Stimulated activated CD8-positive, alpha-beta memory T cell treated with anti-CD3 and anti-CD28 coated beads, Interleukin-12 subunit alpha, Interleukin-12 subunit beta, amount 100 ng/mL, for 1 hour (primary cell): ENCODE results near the gene DAAM1.

Experiments
- DNase-seq: peaks from one replicate; pipeline ENCODE4 v3.0.0-alpha.2; 2020; ENCODE audit warnings: low read depth

DAAM1 gene

GRCh38 chr14:59221568-59221967, 33.1 kb downstream of the DAAM1 start:
- no peak for DNase-seq

- DNase-seq = no peak
These were observed 35.9 kb downstream of the DAAM1 start for GRCh38 chr14:59224341-59224740.

- no peak for DNase-seq
These were observed 36.8 kb downstream of the DAAM1 start for GRCh38 chr14:59225281-59225680.

GRCh38 chr14:59228421-59228820, 40.0 kb downstream of the DAAM1 start:
- no peak for DNase-seq

GRCh38 chr14:59229653-59230406, 41.4 kb downstream of the DAAM1 start:
- DNase-seq = no peak

GRCh38 chr14:59236195-59236594, 47.7 kb downstream of the DAAM1 start:
- no peak for DNase-seq

GRCh38 chr14:59238216-59238615, 49.7 kb downstream of the DAAM1 start:
- no peak for DNase-seq

- DNase-seq = no peak
These were observed 50.6 kb downstream of the DAAM1 start for GRCh38 chr14:59239022-59239421.

- no peak for DNase-seq
These were observed 51.9 kb downstream of the DAAM1 start for GRCh38 chr14:59240356-59240755.

GRCh38 chr14:59241121-59241520, 52.7 kb downstream of the DAAM1 start:
- no peak for DNase-seq

- DNase-seq = no peak
These were observed 54.7 kb downstream of the DAAM1 start for GRCh38 chr14:59243174-59243573.

GRCh38 chr14:59244581-59244980, 56.1 kb downstream of the DAAM1 start:
- DNase-seq = no peak

- no peak for DNase-seq
These were observed 57.4 kb downstream of the DAAM1 start for GRCh38 chr14:59245809-59246295.

- no peak for DNase-seq
These were observed 58.1 kb downstream of the DAAM1 start for GRCh38 chr14:59246566-59246965.

- DNase-seq = no peak
These were observed 59.5 kb downstream of the DAAM1 start for GRCh38 chr14:59247801-59248584.

- no peak for DNase-seq
These were observed 60.6 kb downstream of the DAAM1 start for GRCh38 chr14:59249029-59249428.

GRCh38 chr14:59251811-59252771, 63.6 kb downstream of the DAAM1 start:
- no peak for DNase-seq

GRCh38 chr14:59252772-59253500, 64.5 kb downstream of the DAAM1 start:
- DNase-seq = no peak

GRCh38 chr14:59253527-59253926, 65.1 kb downstream of the DAAM1 start:
- DNase-seq = no peak

- DNase-seq = no peak
These were observed 65.9 kb downstream of the DAAM1 start for GRCh38 chr14:59254146-59254910.
